GM19463 (cell line): ENCODE data around the gene WAS.
A peak's percentile ranks its signal among the peaks of the same experiment; 100 is the strongest.

ENCODE experiments used
- ATAC-seq: cut with Tn5 transposase; IDR thresholded peaks from one replicate; pipeline ENCODE4 v1.9.1; 2021; ENCODE audit warnings: mild to moderate bottlenecking, moderate library complexity; ENCODE audit not compliant: unreplicated experiment

WAS gene

GRCh38 chrX:48711162-48711928 lies 27.7 kb downstream of the WAS start:
- ATAC-seq, result no peak

DNA sequence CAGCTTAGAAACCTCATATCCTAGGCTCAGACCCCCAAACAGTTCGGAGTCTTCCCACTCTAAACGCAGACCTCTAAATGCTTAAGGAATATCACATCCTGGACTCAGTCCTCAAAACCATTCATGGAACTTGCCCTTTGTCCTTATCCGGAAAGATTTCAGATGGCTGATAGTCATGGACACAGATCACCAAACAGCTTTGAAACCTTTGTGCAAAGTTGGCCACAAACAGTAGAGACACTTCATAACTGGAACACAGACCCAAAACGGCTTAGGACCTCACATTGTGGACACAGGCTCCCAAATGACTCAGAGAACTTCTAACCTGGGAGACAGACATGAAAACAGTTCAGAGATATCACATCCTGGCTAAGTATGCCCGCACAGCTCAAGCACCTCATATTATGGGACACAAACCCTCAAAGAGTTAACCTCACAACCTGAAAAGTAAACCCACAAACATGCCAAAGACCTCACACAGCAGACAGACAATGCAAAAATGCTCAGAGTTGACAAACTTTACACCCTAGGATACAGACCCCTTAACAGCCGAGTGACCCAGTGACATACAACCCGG lies 28.4 kb downstream of the WAS start:
- no peak for ATAC-seq

DNA sequence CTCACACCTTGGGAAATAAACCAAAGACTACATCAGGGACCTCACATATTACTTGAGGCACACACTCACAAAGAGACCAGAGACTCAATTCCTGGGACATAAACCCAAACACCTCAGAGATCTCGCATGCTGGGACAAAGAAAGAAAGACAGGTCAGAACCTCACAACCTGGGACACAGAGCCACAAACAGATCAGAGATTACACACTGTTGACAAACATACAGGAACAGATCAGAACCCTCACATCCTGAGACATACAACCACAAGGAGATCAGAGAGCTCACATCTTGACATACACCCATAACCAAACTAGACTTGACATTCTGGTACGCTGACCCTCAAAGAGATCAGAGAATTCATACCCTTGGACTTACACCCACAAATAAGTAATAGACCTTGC lies 30.2 kb downstream of the WAS start:
- ATAC-seq, result no peak

DNA sequence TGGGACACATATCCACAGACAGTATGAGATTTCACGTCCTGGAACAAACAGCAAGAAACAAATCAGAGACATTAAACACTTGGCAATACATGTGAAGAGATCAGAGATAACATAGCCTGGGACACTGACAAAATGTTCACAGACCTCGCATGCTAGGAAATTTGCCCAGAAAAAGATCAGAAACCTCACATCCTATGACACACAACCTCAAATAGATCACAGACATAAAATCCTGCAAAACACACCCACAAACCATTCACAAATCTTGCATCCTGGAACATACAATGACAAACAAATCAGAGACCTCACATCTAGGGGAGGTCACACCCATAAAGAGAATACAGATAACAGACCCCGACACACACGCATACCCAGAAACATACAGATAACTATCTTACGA lies 31.0 kb downstream of the WAS start:
- no peak for ATAC-seq

DNA sequence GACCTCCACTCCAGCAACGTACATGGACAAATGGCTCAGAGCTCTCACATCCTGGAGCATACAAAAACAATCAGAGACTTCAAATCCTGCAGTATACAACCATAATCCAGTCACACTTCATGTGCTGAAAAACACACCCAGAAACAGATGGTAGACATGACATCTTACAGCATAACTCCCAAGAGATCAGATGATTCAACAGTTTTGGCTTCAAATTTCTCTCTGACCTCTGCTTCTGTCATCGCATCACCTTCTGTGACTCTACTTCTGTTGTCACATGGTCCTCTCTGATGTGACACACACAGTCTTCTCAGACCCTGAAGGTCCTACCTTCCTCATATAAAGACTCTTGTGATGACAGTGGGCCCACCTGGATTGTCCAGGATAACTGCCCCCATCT lies 31.5 kb downstream of the WAS start:
- no peak for ATAC-seq

GRCh38 chrX:48715876-48716502 lies 32.4 kb downstream of the WAS start:
- ATAC-seq, result no peak

- no peak for ATAC-seq
These were observed 36.4 kb downstream of the WAS start for GRCh38 chrX:48719958-48720357.

GRCh38 chrX:48720577-48721250 lies 37.1 kb downstream of the WAS start:
- ATAC-seq, result no peak

DNA sequence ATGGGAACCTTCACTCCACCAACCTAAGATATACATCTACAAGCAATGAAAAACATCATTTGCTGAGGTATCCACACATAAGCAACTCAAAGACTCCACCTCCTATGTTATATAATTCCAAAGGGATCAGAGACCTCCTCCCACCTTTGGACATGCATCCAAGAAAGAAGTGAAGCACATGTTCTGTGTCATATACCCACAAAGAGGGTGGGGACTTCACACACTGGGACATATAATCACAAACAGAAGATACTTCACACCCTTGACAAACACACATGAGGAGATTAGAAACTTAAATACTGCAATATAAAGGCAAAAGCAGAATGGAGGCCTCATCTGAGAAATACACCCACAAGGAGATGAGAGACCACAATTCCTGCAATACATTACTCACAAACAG lies 38.3 kb downstream of the WAS start:
- ATAC-seq, result no peak

DNA sequence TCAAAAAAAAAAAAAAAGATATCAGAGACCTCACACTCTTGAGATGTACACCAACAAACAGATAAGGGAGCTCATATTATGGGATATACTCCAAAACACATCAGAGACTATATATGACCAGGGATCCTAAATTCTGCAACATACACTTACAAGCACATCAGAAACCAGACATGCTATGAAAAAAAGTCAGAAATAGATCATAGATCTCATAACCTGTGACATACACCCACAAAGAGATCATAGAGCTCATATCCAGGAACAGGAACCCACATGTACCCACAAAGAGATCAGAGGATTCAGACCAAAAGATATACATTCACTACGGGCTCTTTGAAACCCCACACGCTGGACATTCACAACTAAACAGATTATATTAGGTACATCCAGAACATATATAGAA lies 43.0 kb downstream of the WAS start:
- ATAC-seq, result no peak

DNA sequence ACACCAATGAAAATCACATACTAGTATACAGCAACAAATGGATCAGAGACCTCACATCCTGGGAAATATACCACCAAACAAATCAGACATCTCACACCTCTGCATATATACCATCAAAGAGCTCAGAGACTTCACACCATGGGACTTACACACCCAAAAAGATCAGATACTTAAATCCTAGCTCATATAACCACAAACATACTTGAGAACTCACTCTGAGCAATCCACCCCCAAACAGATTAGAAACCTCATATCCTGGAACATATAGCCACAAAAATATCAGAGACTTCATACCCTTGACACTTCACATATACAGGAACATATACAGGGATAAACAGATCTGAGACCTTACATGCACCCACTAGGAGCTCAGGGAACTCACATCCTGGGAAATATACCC lies 45.1 kb downstream of the WAS start:
- ATAC-seq, result no peak

DNA sequence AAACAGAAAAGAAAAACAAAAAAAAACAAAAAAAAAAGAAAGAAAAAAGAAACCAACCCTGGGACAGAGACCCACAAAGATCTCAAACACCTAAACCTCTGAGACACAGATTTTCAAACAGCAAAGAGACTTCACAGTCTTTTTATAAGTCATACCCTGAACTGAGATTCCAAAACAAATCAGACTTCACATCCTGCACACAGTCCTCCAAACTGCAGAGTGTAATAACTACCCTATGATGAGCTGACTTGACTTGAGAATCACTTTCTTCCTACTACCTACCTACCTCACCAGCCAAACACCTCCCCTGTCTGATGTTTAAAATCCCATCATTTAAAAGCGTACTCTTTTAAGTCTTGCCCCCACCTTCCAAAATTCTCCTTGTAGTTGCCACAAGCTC lies 52.7 kb downstream of the WAS start:
- no peak for ATAC-seq

GRCh38 chrX:48736878-48737212 lies 53.2 kb downstream of the WAS start:
- ATAC-seq, result no peak

- peak; percentile 99 for ATAC-seq
These were observed 53.8 kb downstream of the WAS start for GRCh38 chrX:48737213-48737938.

GRCh38 chrX:48737940-48738339 lies 54.3 kb downstream of the WAS start:
- ATAC-seq, result no peak
